Effector memory CD4-positive, alpha-beta T cell (primary cell): Measurements from ENCODE around the gene EEF2K.

Source experiments
- DNase-seq, 3 donors: peaks; one replicate each; pipeline ENCODE4 v3.0.0-alpha.2; 2020
- H3K27ac ChIP-seq: 2 replicates; pipeline ENCODE4 v1.7.0; 2013; ENCODE audit warnings: mild to moderate bottlenecking, low read length, moderate library complexity; ENCODE audit not compliant: insufficient read depth, poor library complexity, severe bottlenecking
- H3K27me3 ChIP-seq: replicated peaks from 2 replicates; pipeline ENCODE4 v1.7.0; 2013; ENCODE audit warnings: mild to moderate bottlenecking, low read length; ENCODE audit not compliant: insufficient read depth, control insufficient read depth, poor library complexity, severe bottlenecking
- H3K36me3 ChIP-seq: 2 replicates; pipeline ENCODE4 v1.7.0; 2013; ENCODE audit warnings: mild to moderate bottlenecking, low read length, moderate library complexity; ENCODE audit not compliant: control insufficient read depth, insufficient read depth
- H3K4me1 ChIP-seq: 2 replicates; pipeline ENCODE4 v1.7.0; 2013; ENCODE audit warnings: low read length, mild to moderate bottlenecking; ENCODE audit not compliant: control insufficient read depth, insufficient read depth, poor library complexity, severe bottlenecking
- H3K4me3 ChIP-seq: 2 replicates; pipeline ENCODE4 v1.7.0; 2013; ENCODE audit warnings: low read length, low read depth, mild to moderate bottlenecking; ENCODE audit not compliant: insufficient read depth, poor library complexity, severe bottlenecking
- H3K9me3 ChIP-seq: 2 replicates; pipeline ENCODE4 v1.7.0; 2013; ENCODE audit warnings: mild to moderate bottlenecking, low read length, moderate library complexity; ENCODE audit not compliant: control insufficient read depth

Gene EEF2K

DNA sequence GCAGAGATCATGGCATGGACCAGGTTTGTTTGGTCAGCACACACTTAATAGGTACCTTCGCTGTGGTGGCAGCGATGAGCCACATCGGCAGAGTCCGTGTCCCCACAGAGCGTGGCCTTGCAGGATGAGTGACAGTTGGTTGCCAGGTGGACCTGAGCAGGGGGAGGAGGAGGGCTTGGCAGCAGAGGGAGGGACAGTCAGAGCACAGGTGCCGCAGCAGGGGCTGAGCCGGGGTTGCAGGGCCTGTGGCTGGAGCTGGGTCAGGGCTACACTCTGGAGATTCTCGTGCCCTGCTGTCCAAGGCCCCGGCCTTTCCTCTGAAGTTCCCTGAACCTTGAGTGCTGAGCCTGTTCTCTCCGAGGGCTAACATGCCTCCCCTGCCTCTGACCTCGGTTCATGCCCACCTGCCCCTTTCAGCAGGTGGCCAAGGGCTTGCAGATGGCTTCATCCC lies 116.0 kb downstream of the EEF2K start:
- Histone ChIP-seq H3K27ac (no peak overlapping the region), H3K36me3 (peaks cover 90% of the 10 kb centered on the region), H3K27me3 (no peaks in the 10 kb centered on the region), H3K4me1 (no peaks in the 10 kb centered on the region), H3K9me3 (no peaks in the 10 kb centered on the region), H3K4me3 (no peak overlapping the region)
- DNase-seq, result no peak

DNA sequence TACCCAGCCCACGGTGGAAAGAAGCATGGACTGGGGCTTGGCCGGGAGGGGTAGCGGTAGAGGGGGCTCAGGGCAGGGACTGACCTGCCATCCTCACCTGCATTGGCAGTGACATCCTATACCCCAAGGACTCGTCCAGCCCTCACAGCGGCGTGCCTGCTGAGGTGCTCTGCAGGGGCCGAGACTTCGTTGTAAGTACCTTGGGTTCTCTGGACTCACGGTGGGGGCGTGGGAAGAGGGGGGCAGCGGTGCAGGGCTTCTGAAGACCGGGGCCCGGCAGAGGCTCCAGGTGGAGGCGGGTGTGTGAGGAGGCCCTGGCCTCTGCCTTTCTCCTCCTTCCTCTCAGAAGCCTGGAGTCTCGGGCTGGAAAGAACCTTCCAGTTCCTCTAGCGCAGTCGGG lies 116.7 kb downstream of the EEF2K start:
- Histone ChIP-seq H3K4me3 (no peak overlapping the region), H3K9me3 (no peaks in the 10 kb centered on the region), H3K27ac (no peak overlapping the region), H3K36me3 (peaks cover 89% of the 10 kb centered on the region), H3K4me1 (no peaks in the 10 kb centered on the region), H3K27me3 (no peaks in the 10 kb centered on the region)
- DNase-seq, result no peak

DNA sequence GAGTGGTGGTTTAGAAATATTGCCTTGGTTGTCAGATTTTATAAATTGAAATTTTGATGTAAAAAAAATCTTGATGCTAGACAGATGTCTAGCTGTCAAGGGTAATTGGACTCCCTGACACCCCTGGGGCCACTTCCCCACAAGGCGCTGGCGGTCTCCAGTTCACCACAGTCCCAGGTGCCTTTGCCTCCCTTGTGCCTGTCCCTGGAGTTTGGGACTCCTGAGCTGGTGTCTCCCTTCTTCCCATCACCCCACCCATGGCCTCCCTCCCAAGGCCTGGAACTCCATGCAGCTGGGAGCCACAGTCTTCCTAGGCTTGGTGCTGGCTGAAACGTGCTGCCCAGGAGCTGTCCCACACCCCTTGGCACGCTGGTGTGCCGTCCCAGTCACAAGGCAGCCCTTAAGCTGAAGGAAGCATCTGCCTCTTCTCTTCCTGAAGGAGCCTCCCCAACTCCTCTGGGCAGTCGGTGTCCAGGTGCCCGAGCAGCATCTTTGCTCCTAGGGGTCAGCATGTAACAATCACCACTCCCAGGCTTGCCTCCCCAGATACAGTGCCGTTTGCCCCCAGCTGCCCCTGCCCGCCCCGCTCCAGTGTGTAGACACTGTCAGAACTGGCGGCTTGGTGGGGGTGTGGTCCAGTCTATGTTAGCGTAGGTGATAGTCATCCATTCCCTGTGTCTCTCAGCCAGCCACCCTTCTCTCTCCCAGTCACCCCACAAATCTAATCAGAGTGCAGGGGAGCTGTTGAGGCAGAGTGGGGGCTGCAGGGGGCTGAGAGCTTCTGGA lies 117.3 kb downstream of the EEF2K start:
- Histone ChIP-seq H3K27me3 (no peaks in the 10 kb centered on the region), H3K9me3 (no peaks in the 10 kb centered on the region), H3K36me3 (peaks cover 93% of the 10 kb centered on the region), H3K27ac (no peak overlapping the region), H3K4me3 (no peak overlapping the region), H3K4me1 (no peaks in the 10 kb centered on the region)
- no peak for DNase-seq

DNA sequence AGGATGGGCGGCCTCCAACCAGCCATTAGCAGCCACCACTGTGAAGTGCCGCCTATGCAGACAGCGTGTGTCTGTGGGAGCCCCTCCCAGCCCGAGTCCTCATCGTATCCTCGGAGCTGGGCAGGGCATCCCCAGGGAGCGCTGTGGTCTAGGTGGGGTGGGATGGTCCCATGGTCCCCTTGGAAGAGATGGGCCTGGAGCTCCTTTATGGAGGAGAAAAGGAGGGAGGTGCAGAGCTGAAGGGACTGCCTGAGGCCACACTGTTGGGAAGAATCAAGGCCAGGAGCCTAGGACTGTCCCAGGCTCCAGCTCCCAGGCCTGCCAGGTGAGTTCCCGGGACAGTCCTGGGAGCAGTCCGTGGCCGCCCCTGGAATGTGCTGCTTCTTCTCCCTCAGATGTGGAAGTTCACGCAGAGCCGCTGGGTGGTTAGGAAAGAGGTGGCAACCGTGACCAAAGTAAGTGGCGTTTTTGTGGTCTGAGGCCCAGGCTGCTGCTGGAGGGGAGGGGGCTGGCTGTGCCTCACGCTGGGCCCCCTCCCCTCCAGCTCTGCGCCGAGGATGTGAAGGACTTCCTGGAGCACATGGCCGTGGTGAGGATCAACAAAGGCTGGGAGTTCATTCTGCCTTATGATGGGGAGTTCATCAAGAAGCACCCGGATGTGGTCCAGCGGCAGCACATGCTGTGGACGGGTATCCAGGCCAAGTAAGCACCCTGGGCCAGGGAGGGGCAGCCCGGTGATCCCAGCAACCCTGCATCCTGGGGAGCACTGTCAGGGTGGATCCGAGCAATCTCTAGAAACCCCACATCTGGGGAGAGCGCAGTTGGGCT lies 118.1 kb downstream of the EEF2K start:
- no peak for DNase-seq

DNA sequence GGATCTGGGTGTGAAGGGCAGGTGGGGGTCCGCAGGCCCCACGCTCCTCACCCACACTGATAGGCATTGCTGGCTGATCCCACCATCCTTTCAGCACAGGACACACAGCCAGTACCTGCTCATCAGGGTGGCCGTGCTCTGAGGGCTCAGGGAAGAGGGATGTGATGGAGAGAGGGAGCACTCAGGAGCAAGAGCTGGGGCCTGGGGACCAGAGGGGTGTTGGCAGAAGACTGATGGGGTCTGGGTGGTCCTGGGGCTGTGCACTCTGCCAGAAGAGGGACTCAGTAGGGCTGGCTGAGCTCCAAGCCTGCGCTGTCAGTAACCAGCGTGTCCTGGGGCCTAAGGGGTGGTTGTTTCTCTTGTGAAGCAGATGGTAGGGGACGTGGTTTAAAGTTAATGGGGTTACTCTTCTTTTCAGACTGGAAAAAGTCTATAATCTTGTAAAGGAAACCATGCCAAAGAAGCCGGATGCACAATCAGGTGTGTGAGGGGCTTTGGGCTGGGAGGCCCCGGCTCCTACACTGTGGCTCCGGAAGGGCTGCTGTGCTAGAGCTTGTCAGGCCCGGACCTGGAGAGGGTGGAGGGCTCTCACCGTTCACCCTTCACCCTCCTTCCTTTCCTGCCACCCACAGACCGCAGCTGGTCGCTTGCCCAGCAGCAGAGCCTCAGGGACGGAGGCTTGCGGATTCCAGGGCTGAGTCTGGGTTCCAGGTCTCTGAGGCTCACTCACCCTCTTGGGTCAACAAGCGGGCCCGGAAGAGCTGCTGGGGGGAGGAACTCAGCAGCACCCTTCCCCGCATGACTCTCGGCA lies 118.9 kb downstream of the EEF2K start:
- DNase-seq, result no peak
- H3K36me3 ChIP-seq, result peaks cover 91% of the 10 kb centered on the region
- no peaks in the 10 kb centered on the region for H3K4me1 ChIP-seq
- no peak overlapping the region for H3K27ac ChIP-seq
- H3K27me3 ChIP-seq, result no peaks in the 10 kb centered on the region
- no peaks in the 10 kb centered on the region for H3K9me3 ChIP-seq
- H3K4me3 ChIP-seq, result no peak overlapping the region

More for the DNA sequence above, 118.1 kb downstream of the EEF2K start:
- no peak overlapping the region for H3K4me3 ChIP-seq
- peaks cover 93% of the 10 kb centered on the region for H3K36me3 ChIP-seq
- no peak overlapping the region for H3K27ac ChIP-seq
- H3K9me3 ChIP-seq, result no peaks in the 10 kb centered on the region
- H3K27me3 ChIP-seq, result no peaks in the 10 kb centered on the region
- no peaks in the 10 kb centered on the region for H3K4me1 ChIP-seq

DNA sequence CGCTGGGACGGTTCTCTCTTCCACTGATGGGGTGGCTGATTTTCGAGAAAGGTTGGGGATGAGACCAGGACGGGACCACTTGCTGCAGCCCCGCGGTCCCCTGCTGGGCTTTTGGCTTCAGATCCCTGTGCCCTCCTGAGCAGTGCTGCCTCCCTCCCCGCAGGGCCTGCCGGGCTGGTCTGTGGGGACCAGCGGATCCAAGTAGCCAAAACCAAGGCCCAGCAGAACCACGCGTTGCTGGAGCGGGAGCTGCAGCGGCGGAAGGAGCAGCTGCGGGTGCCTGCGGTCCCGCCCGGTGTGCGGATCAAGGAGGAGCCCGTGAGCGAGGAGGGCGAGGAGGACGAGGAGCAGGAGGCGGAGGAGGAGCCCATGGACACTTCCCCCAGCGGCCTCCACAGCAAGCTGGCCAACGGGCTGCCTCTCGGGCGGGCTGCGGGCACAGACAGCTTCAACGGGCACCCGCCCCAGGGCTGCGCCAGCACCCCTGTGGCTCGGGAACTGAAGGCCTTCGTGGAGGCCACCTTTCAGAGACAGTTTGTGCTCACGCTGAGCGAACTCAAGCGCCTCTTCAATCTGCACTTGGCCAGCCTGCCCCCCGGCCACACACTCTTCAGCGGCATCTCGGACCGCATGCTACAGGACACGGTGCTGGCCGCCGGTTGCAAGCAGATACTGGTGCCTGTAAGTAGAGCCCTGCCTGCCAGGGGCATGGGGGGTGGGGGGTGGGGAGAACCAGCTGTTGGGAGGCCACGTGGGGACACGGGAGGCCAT lies 119.7 kb downstream of the EEF2K start:
- Histone ChIP-seq H3K36me3 (peaks cover 83% of the 10 kb centered on the region), H3K27me3 (no peaks in the 10 kb centered on the region), H3K4me3 (no peak overlapping the region), H3K27ac (no peak overlapping the region), H3K4me1 (no peaks in the 10 kb centered on the region), H3K9me3 (no peaks in the 10 kb centered on the region)
- DNase-seq, result no peak

DNA sequence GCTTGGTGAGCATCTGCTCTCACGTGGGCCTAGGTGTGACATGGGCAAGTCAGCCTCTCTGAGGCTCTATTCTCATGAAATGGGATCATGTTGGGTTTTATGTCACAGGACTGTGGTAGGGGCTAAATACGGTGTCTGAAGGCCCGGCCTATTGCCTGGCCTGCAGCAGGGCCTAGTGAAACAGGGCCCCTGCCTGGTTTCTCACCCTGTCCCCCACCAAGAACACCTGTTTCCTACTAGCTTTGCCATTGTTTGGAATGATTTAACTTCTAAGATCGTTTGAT lies 120.2 kb downstream of the EEF2K start:
- no peaks in the 10 kb centered on the region for H3K4me1 ChIP-seq
- H3K36me3 ChIP-seq, result peaks cover 79% of the 10 kb centered on the region
- no peaks in the 10 kb centered on the region for H3K9me3 ChIP-seq
- no peak overlapping the region for H3K4me3 ChIP-seq
- no peaks in the 10 kb centered on the region for H3K27me3 ChIP-seq
- no peak for DNase-seq
- H3K27ac ChIP-seq, result no peak overlapping the region

DNA sequence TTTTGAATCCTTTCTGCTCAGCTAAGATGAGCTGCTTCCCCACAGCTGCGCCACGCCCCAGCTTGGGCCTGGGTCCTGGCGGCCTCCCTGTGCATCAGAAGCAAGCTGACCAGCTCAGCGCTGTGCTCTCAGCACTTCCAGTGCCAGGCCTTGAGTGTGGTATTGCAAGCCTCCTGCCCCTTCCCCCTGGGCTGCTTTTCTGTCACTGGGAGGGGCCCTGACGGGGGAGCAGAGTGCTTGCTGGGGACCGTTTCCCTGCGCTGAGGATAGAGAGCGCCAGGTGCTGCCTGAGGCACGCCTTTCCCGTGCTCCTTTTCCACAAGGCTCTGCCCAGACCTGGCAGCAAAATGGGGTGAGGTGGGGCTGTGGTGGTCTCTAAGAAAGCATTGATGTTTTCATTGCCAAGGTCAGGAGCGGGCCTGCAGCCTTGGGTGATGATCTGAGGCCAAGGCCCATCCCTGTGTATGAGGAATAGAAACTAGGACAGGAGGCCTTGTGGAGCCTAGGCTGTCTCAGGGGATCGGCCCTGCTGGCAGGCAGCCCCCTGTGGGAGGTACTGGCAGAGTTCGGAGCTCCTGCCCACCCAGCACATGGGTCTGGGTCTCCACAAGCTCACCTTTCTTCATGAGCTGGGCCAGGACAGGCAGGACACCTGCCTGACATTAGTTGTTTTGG lies 120.8 kb downstream of the EEF2K start:
- Histone ChIP-seq H3K4me3 (no peak overlapping the region), H3K27me3 (no peaks in the 10 kb centered on the region), H3K36me3 (peaks cover 76% of the 10 kb centered on the region), H3K27ac (no peak overlapping the region), H3K4me1 (no peaks in the 10 kb centered on the region), H3K9me3 (no peaks in the 10 kb centered on the region)
- no peak for DNase-seq

DNA sequence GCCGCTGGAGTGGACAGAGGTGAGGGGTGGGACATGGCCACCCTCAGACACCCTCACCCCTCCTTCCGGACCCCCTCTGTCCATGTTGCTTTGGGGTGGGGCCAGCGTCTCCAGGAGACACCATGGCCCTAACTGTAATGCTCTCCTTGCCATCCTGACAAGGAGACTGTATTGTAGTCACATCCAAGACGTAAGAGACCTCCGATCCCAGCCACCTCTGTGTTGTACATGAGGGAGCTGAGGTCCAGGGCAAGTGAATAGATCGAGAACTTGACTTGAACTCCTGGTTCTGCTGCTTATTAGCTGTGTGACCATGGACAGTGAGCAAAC lies 121.3 kb downstream of the EEF2K start:
- Histone ChIP-seq H3K36me3 (peaks cover 76% of the 10 kb centered on the region), H3K9me3 (no peaks in the 10 kb centered on the region), H3K4me3 (no peak overlapping the region), H3K27ac (no peak overlapping the region), H3K4me1 (no peaks in the 10 kb centered on the region), H3K27me3 (no peaks in the 10 kb centered on the region)
- no peak for DNase-seq
